HepG2 (cell line): ENCODE data around the gene RRM2. TPM values are rescaled to one million over a fixed set of nuclear protein-coding genes. Genes with fewer than 3 reads are reported as not detected.

ENCODE experiments used
- ATAC-seq: fragments of 200-7000 bp; cut with Tn5 transposase; 3 replicates; pipeline ENCODE4 v1.9.1; 2020; ENCODE audit warnings: mild to moderate bottlenecking, moderate library complexity
- BruUV-seq: library from RNA; stranded (reverse); fragments of 400-500 nt; replicated peaks from 2 replicates; lab custom pipeline; 2021; lab: Mats Ljungman, UMichigan
- CTCF ChIA-PET: fragments of 300-600 bp; formaldehyde crosslinking; extraction: SDS; loops from one replicate; lab custom pipeline; 2021; ENCODE audit warnings: low total read pairs, inconsistent platforms, low intra/inter-chr PET ratio; lab: Yijun Ruan, JAX
- POLR2A ChIA-PET: fragments of 350-600 bp; sonication (Branson Sonifier 250); formaldehyde crosslinking; loops from one replicate; lab custom pipeline; 2020; ENCODE audit warnings: antibody characterized with exemption, inconsistent platforms; lab: Yijun Ruan, JAX
- DNase-seq: peaks from one replicate; pipeline ENCODE4 v3.0.0-alpha.2; 2015; ENCODE audit warnings: low spot score
- FAIRE-seq: peaks from 3 replicates; lab custom pipeline; 2011; peaks lifted over from hg19 to GRCh38; lab: Jason Lieb, UNC
- H2AFZ ChIP-seq: one replicate; pipeline ENCODE4 v1.6.1; 2011; ENCODE audit warnings: low read length, inconsistent platforms
- H3K27ac ChIP-seq: fragments of 300-600 bp; 3 replicates; pipeline ENCODE4 v1.8.0; 2011; ENCODE audit warnings: mixed run types, mild to moderate bottlenecking, mixed read lengths, low read length, inconsistent platforms; ENCODE audit not compliant: insufficient read depth; ENCODE audit errors: extremely low read length
- H3K27me3 ChIP-seq, 2 experiments: fragments of 200-600 bp in 1 of 2; 2 replicates in 1 of 2; 3 replicates in 1 of 2; pipeline versions ENCODE4 v1.6.0 to v1.8.0; 2011; ENCODE audit warnings: low read length in 2 of 2, mild to moderate bottlenecking in 2 of 2, moderate library complexity in 2 of 2, inconsistent platforms in 1 of 2; ENCODE audit not compliant: insufficient read depth in 2 of 2, control insufficient read depth in 1 of 2
- H3K36me3 ChIP-seq, 2 experiments: fragments of 200-600 bp in 1 of 2; replicated peaks in 1 of 2; 2 replicates in 1 of 2; 3 replicates in 1 of 2; pipeline versions ENCODE4 v1.5.1 to v1.8.0; 2011; ENCODE audit warnings: low read length in 2 of 2, inconsistent platforms in 1 of 2; ENCODE audit not compliant: insufficient read depth in 2 of 2, control insufficient read depth in 1 of 2
- H3K4me1 ChIP-seq: 2 replicates; pipeline ENCODE4 v1.5.1; 2012; ENCODE audit warnings: low read length, inconsistent platforms; ENCODE audit not compliant: insufficient read depth
- H3K4me2 ChIP-seq: 2 replicates; pipeline ENCODE4 v1.6.0; 2011; ENCODE audit warnings: low read depth, low read length, inconsistent platforms
- H3K4me3 ChIP-seq, 3 experiments: fragments of 200-600 bp in 1 of 3; sonication (generic), shearing (Covaris generic) in 1 of 3; replicated peaks in 1 of 3; 2 replicates each; pipeline ENCODE4 v1.5.1; 2011 to 2016; ENCODE audit warnings: low read length in 3 of 3, inconsistent platforms in 2 of 3, low read depth in 2 of 3, mild to moderate bottlenecking in 2 of 3, control low read depth in 1 of 3, mixed read lengths in 1 of 3; ENCODE audit not compliant: insufficient read depth in 1 of 3
- H3K79me2 ChIP-seq: one replicate; pipeline ENCODE4 v1.6.1; 2011; ENCODE audit warnings: low read length, inconsistent platforms; ENCODE audit not compliant: insufficient read depth
- H3K9ac ChIP-seq: 2 replicates; pipeline ENCODE4 v1.6.0; 2011; ENCODE audit warnings: mild to moderate bottlenecking, low read depth, low read length, inconsistent platforms; ENCODE audit not compliant: insufficient read depth
- H3K9me3 ChIP-seq: 2 replicates; pipeline ENCODE4 v1.5.1; 2012; ENCODE audit warnings: mild to moderate bottlenecking, low read length
- H4K20me1 ChIP-seq: 2 replicates; pipeline ENCODE4 v1.6.0; 2011; ENCODE audit warnings: inconsistent platforms, mild to moderate bottlenecking, low read length, moderate library complexity; ENCODE audit not compliant: insufficient read depth
- CBX5 ChIP-seq: sonication (generic); formaldehyde crosslinking; IDR thresholded peaks from 2 replicates; pipeline ENCODE4 v1.4.0; 2020; ENCODE audit warnings: missing genetic modification reagents, borderline replicate concordance
- FOSL2 ChIP-seq: sonication (generic); formaldehyde crosslinking; IDR thresholded peaks from 2 replicates; pipeline ENCODE4 v1.4.0; 2020; ENCODE audit warnings: missing genetic modification reagents
- GPN1 ChIP-seq: sonication (generic); formaldehyde crosslinking; IDR thresholded peaks from 2 replicates; pipeline ENCODE4 v1.5.1; 2020; ENCODE audit warnings: missing genetic modification reagents, borderline replicate concordance
- IRX3 ChIP-seq: sonication (generic); formaldehyde crosslinking; IDR thresholded peaks from 2 replicates; pipeline ENCODE4 v1.8.1; 2023; ENCODE audit warnings: mild to moderate bottlenecking, low read depth, missing genetic modification reagents, borderline replicate concordance
- MATR3 ChIP-seq: sonication (generic); formaldehyde crosslinking; IDR thresholded peaks from 2 replicates; pipeline ENCODE4 v1.4.0; 2020; ENCODE audit warnings: missing genetic modification reagents
- PAX8 ChIP-seq: sonication (generic); formaldehyde crosslinking; IDR thresholded peaks from 2 replicates; pipeline ENCODE4 v1.8.0; 2022; ENCODE audit warnings: mild to moderate bottlenecking, missing genetic modification reagents, borderline replicate concordance
- RBM22 ChIP-seq: fragments of 200-400 bp; formaldehyde crosslinking; optimal IDR thresholded peaks from 2 replicates; pipeline ENCODE3; 2017; ENCODE audit warnings: mild to moderate bottlenecking, low read length, moderate library complexity
- RBM39 ChIP-seq: fragments of 200-400 bp; formaldehyde crosslinking; IDR thresholded peaks from one replicate; pipeline ENCODE4 v1.6.1; 2018; ENCODE audit warnings: antibody characterized with exemption, mild to moderate bottlenecking, low read depth, low read length; ENCODE audit not compliant: poor library complexity, severe bottlenecking
- RFXANK ChIP-seq: IDR thresholded peaks from 2 replicates; pipeline ENCODE4 v1.6.1; 2016
- SMC3 ChIP-seq: IDR thresholded peaks from 2 replicates; pipeline ENCODE4 v1.6.1; 2011; ENCODE audit warnings: low read length, improper control_type of control experiment
- ZFX ChIP-seq: sonication (generic); formaldehyde crosslinking; IDR thresholded peaks from 2 replicates; pipeline ENCODE4 v1.4.0; 2020; ENCODE audit warnings: mild to moderate bottlenecking, low read depth, missing genetic modification reagents, moderate library complexity
- ZNF12 ChIP-seq: sonication (generic); formaldehyde crosslinking; IDR thresholded peaks from 2 replicates; pipeline ENCODE4 v1.5.0; 2020; ENCODE audit warnings: missing genetic modification reagents
- ZNF343 ChIP-seq: sonication (generic); formaldehyde crosslinking; IDR thresholded peaks from 2 replicates; pipeline ENCODE4 v1.4.0; 2020; ENCODE audit warnings: mild to moderate bottlenecking, missing genetic modification reagents
- ZNF430 ChIP-seq: sonication (generic); formaldehyde crosslinking; IDR thresholded peaks from 2 replicates; pipeline ENCODE4 v1.9.0; 2021; ENCODE audit warnings: mild to moderate bottlenecking, missing genetic modification reagents
- ZNF749 ChIP-seq: sonication (generic); formaldehyde crosslinking; IDR thresholded peaks from 2 replicates; pipeline ENCODE4 v1.8.0; 2022; ENCODE audit warnings: mild to moderate bottlenecking, missing genetic modification reagents, moderate library complexity, borderline replicate concordance
- ZNF879 ChIP-seq: sonication (generic); formaldehyde crosslinking; IDR thresholded peaks from 2 replicates; pipeline ENCODE4 v1.8.1; 2023; ENCODE audit warnings: missing genetic modification reagents
- WGBS: methylation state at CpG from one replicate; pipeline ENCODE4 v1.1.6; 2017; ENCODE audit warnings: low lambda C conversion rate; 5-methylcytosine and 5-hydroxymethylcytosine counted together
- in situ Hi-C: cut with HindIII; loops from 2 replicates; pipeline ENCODE4 v1.10.0; 2017; ENCODE audit warnings: low pct_unique_long_range_greater_than_20kb; ENCODE audit not compliant: extremely low pct_ligation_motif_present
- intact Hi-C: fragments of 100-400 bp; cut with micrococcal nuclease; formaldehyde crosslinking; loops from one replicate; pipeline ENCODE4 v1.10.0; 2022; ENCODE audit not compliant: unreplicated experiment
- polyA plus RNA-seq, 8 experiments: library from polyadenylated mRNA; depleted of rRNA in 3 of 8; stranded (reverse) in 7 of 8; unstranded in 1 of 8; fragments of >200 nt; fragmentation: Illumina TruSeq in 4 of 8; extraction: Trizol in 4 of 8; gene quantifications; 2 replicates each; pipeline versions ENCODE4 v1.2.1 to v1.2.3, GENCODE V29; 2011 to 2016; ENCODE audit warnings: low read depth in 4 of 8, missing spikeins in 1 of 8, mixed read lengths in 1 of 8; ENCODE audit not compliant: insufficient read depth in 1 of 8
- total RNA-seq, 5 experiments: library from RNA; depleted of rRNA; stranded (reverse); fragments of >200 nt; fragmentation: Illumina TruSeq; extraction: Trizol; gene quantifications; 2 replicates each; pipeline ENCODE4 v1.2.3, GENCODE V29; 2016; ENCODE audit warnings: low read depth in 1 of 5
- TF ChIP-seq, protein P1 (sequence below): sonication (generic); formaldehyde crosslinking; IDR thresholded peaks from 2 replicates; pipeline ENCODE4 v1.5.0; 2020; ENCODE audit warnings: missing genetic modification reagents, mild to moderate bottlenecking, borderline replicate concordance
- TF ChIP-seq, protein P2 (sequence below): sonication (generic); formaldehyde crosslinking; IDR thresholded peaks from 2 replicates; pipeline ENCODE4 v1.4.0; 2020; ENCODE audit warnings: missing genetic modification reagents
- TF ChIP-seq, protein P3 (sequence below): sonication (generic); formaldehyde crosslinking; IDR thresholded peaks from 2 replicates; pipeline ENCODE4 v1.8.0; 2022; ENCODE audit warnings: mild to moderate bottlenecking, missing genetic modification reagents, moderate library complexity
- TF ChIP-seq, protein P4 (sequence below): sonication (generic); formaldehyde crosslinking; IDR thresholded peaks from 2 replicates; pipeline ENCODE4 v1.8.1; 2023; ENCODE audit warnings: mild to moderate bottlenecking, moderate library complexity, missing genetic modification reagents

Gene RRM2
- total and polyA plus RNA-seq, 2 of the 13 experiments (the other 11 are each of a cell fraction or from before 2014, with no cell fraction given), result 31.3 to 150 TPM

DNA sequence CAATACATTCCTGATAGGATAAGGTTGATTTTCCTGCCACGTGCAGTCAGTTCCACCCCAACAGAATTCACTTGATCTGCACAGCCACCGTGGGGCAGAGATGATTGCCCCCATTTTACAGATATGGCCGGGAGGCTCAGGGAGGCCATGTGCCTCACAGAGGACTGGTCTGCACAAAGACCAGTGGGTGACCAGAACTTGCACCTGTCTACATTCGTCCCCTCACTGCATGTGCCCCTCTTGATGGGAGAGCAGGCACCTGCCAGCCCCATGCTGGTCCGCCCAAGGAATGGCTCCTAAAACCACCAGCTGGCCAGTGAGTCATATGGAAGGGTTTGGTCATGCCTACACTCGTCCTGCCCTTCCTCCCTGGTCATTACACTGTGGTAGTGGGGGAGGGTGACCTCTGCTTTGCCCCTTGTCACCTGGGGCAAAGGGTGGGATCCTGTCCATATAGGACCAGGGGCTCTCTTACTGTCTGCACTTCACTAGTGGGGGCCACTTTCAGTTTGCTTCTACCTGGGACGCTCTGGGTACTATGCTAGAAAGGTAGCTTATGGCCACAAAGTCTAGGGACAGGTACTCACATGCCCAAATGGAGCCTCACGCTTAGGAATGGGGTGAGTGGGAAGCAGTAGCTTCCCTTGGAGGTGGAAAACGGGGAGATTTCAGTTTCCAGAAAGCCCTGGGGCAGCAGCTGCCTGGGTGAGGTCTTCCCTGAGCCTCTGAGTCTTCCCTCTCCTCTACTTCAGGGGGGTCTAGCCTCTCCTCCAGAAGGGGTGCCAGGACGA lies 14.7 kb downstream of the RRM2 start:
- CTCF ChIA-PET, result no interaction called here
- POLR2A ChIA-PET, result no interaction called here
- intact Hi-C loops, result no loop called here
- BruUV-seq, result no TSS peak
- Histone ChIP-seq H3K4me1 (peaks cover 28% of the 10 kb centered on the region), H3K9ac (no peak overlapping the region), H3K4me2 (no peak overlapping the region), H3K27me3 (no peaks in the 10 kb centered on the region), H3K27ac (no peak overlapping the region), H3K9me3 (no peaks in the 10 kb centered on the region), H3K36me3 (peaks cover 3 to 9% of the 10 kb centered on the region in 2 experiments; a peak in 4 of 5 replicates), H3K4me3 (no peak overlapping the region), H2AFZ (no peak overlapping the region), H3K79me2 (no peaks in the 10 kb centered on the region), H4K20me1 (no peaks in the 10 kb centered on the region; the same call in 1 of the 2 replicates)
- FAIRE-seq, result no peak
- ATAC-seq, result peak; percentile 10
- DNase-seq, result no peak
- 89% methylated on average over 9 of the region's 10 CpGs for WGBS
- in situ Hi-C loops, result no loop called here
- no peak for TF ChIP-seq ZNF879 (CRISPR knock-in tag)
- TF ChIP-seq IRX3 (CRISPR knock-in tag), result no peak
- no peak for TF ChIP-seq PAX8 (CRISPR knock-in tag)
- TF ChIP-seq GPN1 (CRISPR knock-in tag), result no peak
- TF ChIP-seq, protein P1, sequence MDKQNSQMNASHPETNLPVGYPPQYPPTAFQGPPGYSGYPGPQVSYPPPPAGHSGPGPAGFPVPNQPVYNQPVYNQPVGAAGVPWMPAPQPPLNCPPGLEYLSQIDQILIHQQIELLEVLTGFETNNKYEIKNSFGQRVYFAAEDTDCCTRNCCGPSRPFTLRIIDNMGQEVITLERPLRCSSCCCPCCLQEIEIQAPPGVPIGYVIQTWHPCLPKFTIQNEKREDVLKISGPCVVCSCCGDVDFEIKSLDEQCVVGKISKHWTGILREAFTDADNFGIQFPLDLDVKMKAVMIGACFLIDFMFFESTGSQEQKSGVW (CRISPR knock-in tag), result no peak
- TF ChIP-seq ZNF343 (CRISPR knock-in tag), result no peak
- TF ChIP-seq RFXANK, result no peak
- no peak for TF ChIP-seq ZNF12 (CRISPR knock-in tag)
- TF ChIP-seq SMC3, result no peak
- TF ChIP-seq CBX5 (CRISPR knock-in tag), result no peak
- TF ChIP-seq ZNF749 (CRISPR knock-in tag), result no peak
- TF ChIP-seq, protein P2, sequence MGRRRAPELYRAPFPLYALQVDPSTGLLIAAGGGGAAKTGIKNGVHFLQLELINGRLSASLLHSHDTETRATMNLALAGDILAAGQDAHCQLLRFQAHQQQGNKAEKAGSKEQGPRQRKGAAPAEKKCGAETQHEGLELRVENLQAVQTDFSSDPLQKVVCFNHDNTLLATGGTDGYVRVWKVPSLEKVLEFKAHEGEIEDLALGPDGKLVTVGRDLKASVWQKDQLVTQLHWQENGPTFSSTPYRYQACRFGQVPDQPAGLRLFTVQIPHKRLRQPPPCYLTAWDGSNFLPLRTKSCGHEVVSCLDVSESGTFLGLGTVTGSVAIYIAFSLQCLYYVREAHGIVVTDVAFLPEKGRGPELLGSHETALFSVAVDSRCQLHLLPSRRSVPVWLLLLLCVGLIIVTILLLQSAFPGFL, result no peak
- no peak for TF ChIP-seq MATR3 (CRISPR knock-in tag)
- 0 out of 2 replicates have a peak, but pooled peaks have one; percentile 3 for TF ChIP-seq ZFX
- 0 out of 2 replicates have a peak, but pooled peaks have one; percentile 23 for TF ChIP-seq FOSL2
- 0 out of 2 replicates have a peak, but pooled peaks have one; percentile 50 for TF ChIP-seq ZNF430
- TF ChIP-seq RBM39, result no peak
- TF ChIP-seq, protein P3, sequence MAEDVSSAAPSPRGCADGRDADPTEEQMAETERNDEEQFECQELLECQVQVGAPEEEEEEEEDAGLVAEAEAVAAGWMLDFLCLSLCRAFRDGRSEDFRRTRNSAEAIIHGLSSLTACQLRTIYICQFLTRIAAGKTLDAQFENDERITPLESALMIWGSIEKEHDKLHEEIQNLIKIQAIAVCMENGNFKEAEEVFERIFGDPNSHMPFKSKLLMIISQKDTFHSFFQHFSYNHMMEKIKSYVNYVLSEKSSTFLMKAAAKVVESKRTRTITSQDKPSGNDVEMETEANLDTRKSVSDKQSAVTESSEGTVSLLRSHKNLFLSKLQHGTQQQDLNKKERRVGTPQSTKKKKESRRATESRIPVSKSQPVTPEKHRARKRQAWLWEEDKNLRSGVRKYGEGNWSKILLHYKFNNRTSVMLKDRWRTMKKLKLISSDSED (CRISPR knock-in tag), result no peak
- TF ChIP-seq, protein P4, sequence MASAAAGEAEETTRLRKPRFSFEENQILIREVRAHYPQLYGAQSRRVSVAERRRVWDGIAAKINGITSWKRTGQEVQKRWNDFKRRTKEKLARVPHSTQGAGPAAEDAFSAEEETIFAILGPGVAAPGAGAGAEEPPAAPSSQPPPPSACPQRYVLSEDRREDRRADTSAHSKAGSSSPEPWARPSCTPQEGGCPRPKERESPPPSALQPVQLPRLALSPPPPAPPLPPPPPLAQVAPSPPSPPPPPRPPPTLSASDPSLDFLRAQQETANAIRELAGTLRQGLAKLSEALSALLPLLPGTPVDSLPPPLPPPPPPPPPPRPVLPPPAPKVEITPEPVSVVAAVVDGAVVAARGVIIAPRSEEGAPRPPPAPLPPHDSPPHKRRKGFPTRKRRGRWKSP, result no peak
- TF ChIP-seq RBM22, result peak; percentile 68
